OCI-LY7 (cell line): ENCODE measurements around the gene TLX2. TPM values are rescaled to one million over a fixed set of nuclear protein-coding genes. Genes with fewer than 3 reads are reported as not detected.

Source experiments
- BruUV-seq: library from RNA; stranded (reverse); fragments of 400-500 nt; replicated peaks from 2 replicates; lab custom pipeline; 2021; lab: Mats Ljungman, UMichigan
- CTCF ChIA-PET: fragments of 300-600 bp; sonication (Branson Sonifier 250); formaldehyde crosslinking; loops from one replicate; lab custom pipeline; 2022; ENCODE audit warnings: antibody characterized with exemption; ENCODE audit not compliant: unreplicated experiment; lab: Charles Lee
- POLR2A ChIA-PET: fragments of 300-600 bp; sonication (Branson Sonifier 250); formaldehyde crosslinking; loops from one replicate; lab custom pipeline; 2022; ENCODE audit warnings: antibody characterized with exemption; lab: Charles Lee
- DNase-seq: peaks from one replicate; pipeline ENCODE4 v3.0.0-alpha.2; 2015; ENCODE audit warnings: low spot score
- H2AFZ ChIP-seq: fragments of 200-600 bp; sonication (generic), shearing (Covaris generic); 2 replicates; pipeline ENCODE4 v1.6.1; 2014; ENCODE audit warnings: mild to moderate bottlenecking, antibody characterized with exemption, low read length, moderate library complexity
- H3K27ac ChIP-seq: fragments of 200-600 bp; sonication (generic); 2 replicates; pipeline ENCODE4 v1.5.1; 2014; ENCODE audit warnings: mixed run types, low read depth, mild to moderate bottlenecking, moderate library complexity, low read length, inconsistent platforms; ENCODE audit not compliant: poor library complexity, severe bottlenecking
- H3K36me3 ChIP-seq: fragments of 200-600 bp; sonication (generic); 2 replicates; pipeline ENCODE4 v1.6.1; 2014; ENCODE audit warnings: mild to moderate bottlenecking, antibody characterized with exemption, low read length, moderate library complexity, mixed read lengths; ENCODE audit not compliant: insufficient read depth
- H3K4me1 ChIP-seq: fragments of 200-600 bp; sonication (generic); 2 replicates; pipeline ENCODE4 v1.5.1; 2014; ENCODE audit warnings: mild to moderate bottlenecking, low read length; ENCODE audit not compliant: insufficient read depth, poor library complexity, severe bottlenecking
- H3K4me2 ChIP-seq: fragments of 200-600 bp; sonication (generic); 2 replicates; pipeline ENCODE4 v1.6.1; 2014; ENCODE audit warnings: mild to moderate bottlenecking, low read length
- H3K4me3 ChIP-seq: fragments of 200-600 bp; sonication (generic); 2 replicates; pipeline ENCODE4 v1.5.1; 2014; ENCODE audit warnings: mild to moderate bottlenecking, low read depth, low read length; ENCODE audit not compliant: poor library complexity, severe bottlenecking
- H3K79me2 ChIP-seq: fragments of 200-600 bp; sonication (generic); 2 replicates; pipeline ENCODE4 v1.6.1; 2016; ENCODE audit warnings: low read depth, mild to moderate bottlenecking, low read length, moderate library complexity, mixed read lengths; ENCODE audit not compliant: insufficient read depth
- H3K9me2 ChIP-seq: fragments of 200-600 bp; sonication (generic); 2 replicates; pipeline ENCODE4 v1.6.1; 2016; ENCODE audit warnings: mild to moderate bottlenecking, low read length, mixed read lengths; ENCODE audit not compliant: insufficient read depth
- H3K9me3 ChIP-seq: fragments of 200-600 bp; sonication (generic); 2 replicates; pipeline ENCODE4 v1.6.1; 2014; ENCODE audit warnings: mild to moderate bottlenecking, mixed run types, low read length, mixed read lengths
- H4K20me1 ChIP-seq: fragments of 200-600 bp; sonication (generic); 2 replicates; pipeline ENCODE4 v1.6.1; 2014; ENCODE audit warnings: mild to moderate bottlenecking, antibody characterized with exemption, low read length, moderate library complexity, mixed read lengths; ENCODE audit not compliant: insufficient read depth
- EZH2phosphoT487 ChIP-seq: fragments of 200-600 bp; sonication (generic); IDR thresholded peaks from 2 replicates; pipeline ENCODE4 v1.6.1; 2018; ENCODE audit warnings: low read depth, borderline replicate concordance, mild to moderate bottlenecking, mixed run types, antibody characterized with exemption, low read length, moderate library complexity, mixed read lengths
- intact Hi-C: fragments of 100-400 bp; cut with micrococcal nuclease; formaldehyde crosslinking; loops from one replicate; pipeline ENCODE4 v1.10.0; 2022; ENCODE audit not compliant: unreplicated experiment
- total RNA-seq, 2 experiments: library from RNA; depleted of rRNA in 1 of 2; stranded (reverse); fragments of >200 nt in 1 of 2; shearing (Covaris generic) in 1 of 2; gene quantifications; 2 replicates each; pipeline ENCODE4 v1.2.3, GENCODE V29; 2014 to 2022
- TF ChIP-seq, protein P1 (sequence below): fragments of 200-600 bp; sonication (generic); conservative IDR thresholded peaks from 2 replicates; pipeline ENCODE4 v1.5.1; 2014; ENCODE audit warnings: mild to moderate bottlenecking, antibody characterized with exemption, low read length, moderate library complexity, mixed read lengths

TLX2 gene
- total RNA-seq, 2 experiments from 2014 or later, result not detected

DNA sequence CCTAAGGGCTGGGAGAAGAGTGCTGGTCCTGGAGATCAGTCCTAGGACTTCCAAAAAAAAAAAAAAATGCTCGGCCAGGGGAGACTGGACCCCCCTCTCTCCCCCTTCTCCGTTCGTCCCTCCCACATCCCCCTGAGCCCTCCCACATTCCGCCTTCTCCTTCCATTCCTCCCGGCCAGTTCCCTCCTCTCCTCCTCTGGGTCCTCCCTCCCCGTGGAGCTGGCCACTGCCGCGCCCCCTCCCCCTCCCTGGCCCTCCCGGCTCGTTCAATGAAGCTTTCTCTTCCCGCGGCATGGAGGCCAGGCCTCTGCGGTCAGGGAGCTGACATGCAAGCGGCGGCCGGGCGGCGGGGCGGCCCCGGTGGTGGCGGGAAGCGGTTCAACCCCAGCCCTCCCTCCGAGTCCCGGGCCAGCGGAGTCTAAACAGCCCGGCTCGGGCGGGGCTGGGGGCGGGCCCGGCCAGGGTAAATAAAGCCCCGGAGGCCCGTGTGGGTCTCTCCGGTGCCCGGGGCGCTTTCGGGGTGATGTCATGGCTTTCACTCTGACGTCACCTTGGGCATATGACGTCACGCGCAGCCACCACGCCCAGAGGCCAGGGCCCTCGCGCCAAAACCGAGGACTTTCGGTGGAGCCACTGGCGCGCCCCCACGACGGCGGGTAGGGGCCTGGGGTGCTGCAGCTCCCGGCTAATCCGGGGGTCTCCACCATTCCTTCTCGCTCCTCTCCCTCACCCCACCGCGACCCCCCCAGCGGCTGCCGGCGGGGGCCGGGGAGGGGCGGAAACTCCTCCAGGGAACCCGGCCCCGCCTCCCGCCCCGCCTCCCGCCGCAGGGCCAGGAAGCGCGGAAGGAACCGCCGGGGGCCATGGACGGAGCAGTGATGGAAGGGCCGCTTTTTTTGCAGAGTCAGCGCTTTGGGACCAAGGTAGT lies 39.9 kb downstream of the TLX2 start, which contains the start of the genes DOK1 and LOXL3:
Gene DOK1, plus strand, starts transcription at position 829 of the 928 bp plus-strand sequence. Its CDS starts 35 bp downstream, at position 864.
Gene LOXL3, minus strand, starts transcription at position 51 of the 928 bp plus-strand sequence. CDS start 1,308 bp downstream, outside the sequence.
- Histone ChIP-seq H3K9me2 (no peaks in the 10 kb centered on the region), H3K79me2 (no peaks in the 10 kb centered on the region), H3K4me3 (peak within 1 kb of the TSS; percentile 94), H4K20me1 (no peaks in the 10 kb centered on the region), H3K36me3 (no peaks in the 10 kb centered on the region), H3K27ac (no peak within 1 kb of the TSS), H3K9me3 (no peaks in the 10 kb centered on the region), H3K4me1 (peaks cover 13% of the 10 kb centered on the region), H3K4me2 (peak within 1 kb of the TSS; percentile 80), H2AFZ (peak within 1 kb of the TSS; percentile 95)
- peak; percentile 78 for DNase-seq
- intact Hi-C loops, result no loop called here
- no TSS peak for BruUV-seq
- ChIA-PET POLR2A (interaction anchor here (0.7 kb wide), 1 partner anchor 24 kb away, joined by 3 read pairs; no protein-coding TSS in a partner anchor), CTCF (interaction anchor here (0.6 kb wide), 1 partner anchor 97 kb away, joined by 17 read pairs; no protein-coding TSS in a partner anchor)
- TF ChIP-seq EZH2phosphoT487, result no peak
- TF ChIP-seq, protein P1, sequence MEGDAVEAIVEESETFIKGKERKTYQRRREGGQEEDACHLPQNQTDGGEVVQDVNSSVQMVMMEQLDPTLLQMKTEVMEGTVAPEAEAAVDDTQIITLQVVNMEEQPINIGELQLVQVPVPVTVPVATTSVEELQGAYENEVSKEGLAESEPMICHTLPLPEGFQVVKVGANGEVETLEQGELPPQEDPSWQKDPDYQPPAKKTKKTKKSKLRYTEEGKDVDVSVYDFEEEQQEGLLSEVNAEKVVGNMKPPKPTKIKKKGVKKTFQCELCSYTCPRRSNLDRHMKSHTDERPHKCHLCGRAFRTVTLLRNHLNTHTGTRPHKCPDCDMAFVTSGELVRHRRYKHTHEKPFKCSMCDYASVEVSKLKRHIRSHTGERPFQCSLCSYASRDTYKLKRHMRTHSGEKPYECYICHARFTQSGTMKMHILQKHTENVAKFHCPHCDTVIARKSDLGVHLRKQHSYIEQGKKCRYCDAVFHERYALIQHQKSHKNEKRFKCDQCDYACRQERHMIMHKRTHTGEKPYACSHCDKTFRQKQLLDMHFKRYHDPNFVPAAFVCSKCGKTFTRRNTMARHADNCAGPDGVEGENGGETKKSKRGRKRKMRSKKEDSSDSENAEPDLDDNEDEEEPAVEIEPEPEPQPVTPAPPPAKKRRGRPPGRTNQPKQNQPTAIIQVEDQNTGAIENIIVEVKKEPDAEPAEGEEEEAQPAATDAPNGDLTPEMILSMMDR, result no peak

DNA sequence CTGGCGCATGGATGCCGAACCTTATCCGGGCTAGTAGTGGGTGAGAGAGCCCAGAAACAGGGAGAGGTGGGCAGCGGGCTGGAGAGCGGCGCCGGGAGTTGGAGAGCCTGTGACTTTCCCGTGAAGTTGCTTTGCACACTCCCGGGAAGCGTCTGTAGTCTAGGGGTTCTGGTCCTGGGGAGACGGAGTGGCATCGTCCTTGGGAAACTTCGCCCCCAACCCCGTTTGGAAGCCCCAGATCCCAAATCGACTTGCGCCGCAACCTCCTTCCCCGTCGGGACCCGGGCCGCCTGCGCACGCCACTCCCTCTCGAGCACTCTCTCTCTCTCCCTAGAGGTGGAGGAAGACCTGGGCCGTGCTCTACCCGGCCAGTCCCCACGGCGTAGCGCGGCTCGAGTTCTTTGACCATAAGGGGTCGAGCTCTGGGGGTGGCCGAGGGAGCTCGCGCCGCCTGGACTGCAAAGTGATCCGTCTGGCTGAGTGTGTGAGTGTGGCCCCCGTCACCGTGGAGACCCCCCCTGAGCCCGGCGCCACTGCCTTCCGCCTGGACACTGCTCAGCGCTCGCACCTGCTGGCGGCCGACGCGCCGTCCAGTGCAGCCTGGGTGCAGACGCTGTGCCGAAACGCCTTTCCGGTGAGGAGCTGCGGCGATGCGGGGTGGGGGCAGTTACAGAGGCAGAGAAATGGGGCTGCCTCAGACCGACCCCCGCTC lies 40.7 kb downstream of the TLX2 start:
- Histone ChIP-seq H3K9me3 (no peaks in the 10 kb centered on the region), H3K4me2 (peak overlapping the region; percentile 80), H3K4me1 (peaks cover 13% of the 10 kb centered on the region), H3K27ac (no peak overlapping the region), H3K36me3 (no peaks in the 10 kb centered on the region), H3K9me2 (no peaks in the 10 kb centered on the region), H3K4me3 (peak overlapping the region; percentile 94), H4K20me1 (no peaks in the 10 kb centered on the region), H3K79me2 (no peaks in the 10 kb centered on the region), H2AFZ (peak overlapping the region; percentile 95)
- BruUV-seq, result TSS peak; percentile 51
- intact Hi-C loops, result no loop called here
- no peak for TF ChIP-seq EZH2phosphoT487
- TF ChIP-seq, protein P1, result no peak
- DNase-seq, result peak; percentile 55
- CTCF ChIA-PET, result no interaction called here
- POLR2A ChIA-PET, result no interaction called here
